ENCODE measurements around the gene MAP4K5. TPM values are rescaled to one million over a fixed set of nuclear protein-coding genes. Genes with fewer than 3 reads are reported as not detected.

Gene MAP4K5
- total RNA-seq, 1 donor from 2014 or later: 93.1 TPM

GRCh38 chr14:50476134-50476533 lies 56.2 kb downstream of the MAP4K5 start:
- FAIRE-seq (no peak), DNase-seq (ENCODE audit: low read depth) (no peak)
- TF ChIP-seq CTCF (IDR thresholded peaks at IDR 0.05; ENCODE audit: insufficient read depth, low read depth, low read length) (no peak), EZH2 (IDR thresholded peaks at IDR 0.05; ENCODE audit: insufficient read depth, low read length) (no peak)
- peaks cover 3% of the 10 kb centered on the region for H4K20me1 ChIP-seq (ENCODE audit: insufficient read depth, low read length)
- no peak overlapping the region for H3K4me2 ChIP-seq (ENCODE audit: low read length)
- Mint-ChIP-seq H3K4me3 (ENCODE audit: unreplicated experiment) (no peak overlapping the region), H3K27me3 (ENCODE audit: low read depth, unreplicated experiment) (no peaks in the 10 kb centered on the region), H3K27ac (ENCODE audit: unreplicated experiment) (no peak overlapping the region), H3K36me3 (ENCODE audit: low read depth, unreplicated experiment) (peaks cover 60% of the 10 kb centered on the region), H3K4me1 (ENCODE audit: low read depth, unreplicated experiment) (no peaks in the 10 kb centered on the region), H3K9me3 (ENCODE audit: unreplicated experiment) (peaks cover 38% of the 10 kb centered on the region)
- H3K9ac ChIP-seq (ENCODE audit: low read length): no peak overlapping the region
- H2AFZ ChIP-seq (ENCODE audit: low read depth, low read length): no peak overlapping the region
- H3K36me3 ChIP-seq (ENCODE audit: insufficient read depth, low read length): peaks cover 45% of the 10 kb centered on the region
- H3K4me1 ChIP-seq (ENCODE audit: insufficient read depth, low read length): no peaks in the 10 kb centered on the region
- peaks cover 10% of the 10 kb centered on the region for H3K9me3 ChIP-seq (ENCODE audit: insufficient read depth, low read depth, low read length)
- no peak overlapping the region for H3K4me3 ChIP-seq (ENCODE audit: insufficient read depth, low read depth, low read length)
- H3K27me3 ChIP-seq (ENCODE audit: insufficient read depth, low read length): no peaks in the 10 kb centered on the region
- no peaks in the 10 kb centered on the region for H3K79me2 ChIP-seq (ENCODE audit: insufficient read depth, low read length)
- H3K27ac ChIP-seq (ENCODE audit: low read depth, low read length): no peak overlapping the region

GRCh38 chr14:50475460-50475859 lies 56.9 kb downstream of the MAP4K5 start:
- Histone ChIP-seq H4K20me1 (ENCODE audit: insufficient read depth, low read length) (peaks cover under 1% of the 10 kb centered on the region), H3K4me1 (ENCODE audit: insufficient read depth, low read length) (no peaks in the 10 kb centered on the region), H2AFZ (ENCODE audit: low read depth, low read length) (no peak overlapping the region), H3K9me3 (ENCODE audit: insufficient read depth, low read depth, low read length) (peaks cover 11% of the 10 kb centered on the region), H3K4me3 (ENCODE audit: insufficient read depth, low read depth, low read length) (no peak overlapping the region), H3K27me3 (ENCODE audit: insufficient read depth, low read length) (no peaks in the 10 kb centered on the region), H3K4me2 (ENCODE audit: low read length) (no peak overlapping the region), H3K36me3 (ENCODE audit: insufficient read depth, low read length) (peaks cover 45% of the 10 kb centered on the region), H3K27ac (ENCODE audit: low read depth, low read length) (no peak overlapping the region), H3K79me2 (ENCODE audit: insufficient read depth, low read length) (peaks cover 3% of the 10 kb centered on the region), H3K9ac (ENCODE audit: low read length) (no peak overlapping the region)
- H3K9me3 Mint-ChIP-seq (ENCODE audit: unreplicated experiment): peaks cover 43% of the 10 kb centered on the region
- DNase-seq (ENCODE audit: low read depth) (peak; percentile 10), FAIRE-seq (no peak)
- no peak overlapping the region for H3K4me3 Mint-ChIP-seq (ENCODE audit: unreplicated experiment)
- H3K27me3 Mint-ChIP-seq (ENCODE audit: low read depth, unreplicated experiment): no peaks in the 10 kb centered on the region
- peaks cover 66% of the 10 kb centered on the region for H3K36me3 Mint-ChIP-seq (ENCODE audit: low read depth, unreplicated experiment)
- H3K27ac Mint-ChIP-seq (ENCODE audit: unreplicated experiment): no peak overlapping the region
- TF ChIP-seq CTCF (IDR thresholded peaks at IDR 0.05; ENCODE audit: insufficient read depth, low read depth, low read length) (no peak), EZH2 (IDR thresholded peaks at IDR 0.05; ENCODE audit: insufficient read depth, low read length) (no peak)
- H3K4me1 Mint-ChIP-seq (ENCODE audit: low read depth, unreplicated experiment): no peaks in the 10 kb centered on the region

- Histone ChIP-seq H3K4me2 (ENCODE audit: low read length) (no peak overlapping the region), H3K4me1 (ENCODE audit: insufficient read depth, low read length) (no peaks in the 10 kb centered on the region), H3K27ac (ENCODE audit: low read depth, low read length) (no peak overlapping the region), H3K4me3 (ENCODE audit: insufficient read depth, low read depth, low read length) (no peak overlapping the region), H3K36me3 (ENCODE audit: insufficient read depth, low read length) (peaks cover 65% of the 10 kb centered on the region), H3K9me3 (ENCODE audit: insufficient read depth, low read depth, low read length) (peaks cover 11% of the 10 kb centered on the region), H3K9ac (ENCODE audit: low read length) (no peak overlapping the region), H3K79me2 (ENCODE audit: insufficient read depth, low read length) (peaks cover 10% of the 10 kb centered on the region), H4K20me1 (ENCODE audit: insufficient read depth, low read length) (no peaks in the 10 kb centered on the region), H3K27me3 (ENCODE audit: insufficient read depth, low read length) (no peaks in the 10 kb centered on the region), H2AFZ (ENCODE audit: low read depth, low read length) (no peak overlapping the region)
- TF ChIP-seq EZH2 (IDR thresholded peaks at IDR 0.05; ENCODE audit: insufficient read depth, low read length) (no peak), CTCF (IDR thresholded peaks at IDR 0.05; ENCODE audit: insufficient read depth, low read depth, low read length) (no peak)
- H3K4me1 Mint-ChIP-seq (ENCODE audit: low read depth, unreplicated experiment): no peaks in the 10 kb centered on the region
- H3K27ac Mint-ChIP-seq (ENCODE audit: unreplicated experiment): no peak overlapping the region
- no peak for FAIRE-seq
- H3K9me3 Mint-ChIP-seq (ENCODE audit: unreplicated experiment): peaks cover 47% of the 10 kb centered on the region
- no peak overlapping the region for H3K4me3 Mint-ChIP-seq (ENCODE audit: unreplicated experiment)
- DNase-seq (ENCODE audit: low read depth): no peak
- no peaks in the 10 kb centered on the region for H3K27me3 Mint-ChIP-seq (ENCODE audit: low read depth, unreplicated experiment)
- H3K36me3 Mint-ChIP-seq (ENCODE audit: low read depth, unreplicated experiment): peaks cover 74% of the 10 kb centered on the region
These were observed 60.4 kb downstream of the MAP4K5 start for GRCh38 chr14:50471838-50472465.

Data from astrocyte (in vitro differentiated cells and primary cell).